ENCODE results near the gene RNF144B. TPM values are rescaled to one million over a fixed set of nuclear protein-coding genes. Genes with fewer than 3 reads are reported as not detected.

The RNF144B gene
- total and polyA plus RNA-seq, 2 of the 8 experiments (the other 6 are each of a cell fraction or from before 2014, with no cell fraction given), result 1.8 to 11.2 TPM

GRCh38 chr6:18463429-18463828 is 76.3 kb downstream of the RNF144B start:
- H3K79me2 ChIP-seq (ENCODE audit: control insufficient read depth in 1 of 2, insufficient read depth in 2 of 2, low read length in 2 of 2), result no peaks in the 10 kb centered on the region
- FAIRE-seq, result no peak
- H3K36me3 ChIP-seq (ENCODE audit: control insufficient read depth in 2 of 4, insufficient read depth in 4 of 4, low read length in 3 of 4), result peaks cover 0 to 7% (median 0%) of the 10 kb centered on the region in 4 experiments; a peak in 1 of 8 replicates
- H2BK20ac ChIP-seq (ENCODE audit: low read length), result no peak overlapping the region
- no peak overlapping the region for H2BK120ac ChIP-seq (replicated peaks; ENCODE audit: low read depth, low read length)
- H3K14ac ChIP-seq (ENCODE audit: insufficient read length), result no peak overlapping the region
- no peaks in the 10 kb centered on the region for H3K4me1 ChIP-seq (replicated peaks in 1 of 4; ENCODE audit: control insufficient read depth in 3 of 4, insufficient read depth in 4 of 4, low read length in 3 of 4)
- H3K4me3 ChIP-seq (ENCODE audit: extremely low read depth in 1 of 4, insufficient read depth in 2 of 4, low read depth in 3 of 4, low read length in 4 of 4), result no peak overlapping the region
- POLR2A ChIA-PET (ENCODE audit: partially characterized antibody), result no interaction called here
- no peaks in the 10 kb centered on the region for H4K20me1 ChIP-seq (replicated peaks in 1 of 2; ENCODE audit: control insufficient read depth in 1 of 2, insufficient read depth in 2 of 2, low read length in 2 of 2)
- H2BK12ac ChIP-seq (ENCODE audit: low read depth, low read length), result no peak overlapping the region
- no peak overlapping the region for H2AK5ac ChIP-seq (ENCODE audit: low read depth, low read length)
- H3K23ac ChIP-seq (ENCODE audit: insufficient read length), result no peak overlapping the region
- no peak overlapping the region for H4K8ac ChIP-seq (ENCODE audit: extremely low read depth, insufficient read depth, low read length)
- WGBS, 2 experiments (ENCODE audit: extremely low coverage in 1 of 2, insufficient coverage in 1 of 2, insufficient read length in 1 of 2, insufficient replicate concordance in 2 of 2, low coverage in 1 of 2, low lambda C conversion rate in 2 of 2, missing lambda C conversion rate in 1 of 2), result 71% methylated on average over 3 of the region's 3 CpGs; no CpG with 5 or more reads in 1 of the 2 experiments
- no peaks in the 10 kb centered on the region for H3K79me1 ChIP-seq (ENCODE audit: low read depth, low read length)
- H2AFZ ChIP-seq (ENCODE audit: low read length), result no peak overlapping the region
- no peaks in the 10 kb centered on the region for H3K27me3 ChIP-seq (replicated peaks in 1 of 4; ENCODE audit: control insufficient read depth in 3 of 4, extremely low read depth in 1 of 4, insufficient read depth in 3 of 4, low read length in 3 of 4)
- H3K27ac ChIP-seq (ENCODE audit: low read depth, low read length), result no peak overlapping the region
- TF ChIP-seq JUN (IDR thresholded peaks at IDR 0.05; ENCODE audit: low read depth, low read length) (no peak), SP2 (IDR thresholded peaks at IDR 0.05; ENCODE audit: low read length) (no peak), JUND (IDR thresholded peaks at IDR 0.05; ENCODE audit: low read length) (no peak), RNF2 (IDR thresholded peaks at IDR 0.05; ENCODE audit: borderline replicate concordance, low read depth, low read length, missing control alignments, poor library complexity, severe bottlenecking) (no peak), ATF2 (IDR thresholded peaks at IDR 0.05; ENCODE audit: low read length) (no peak), SRF (IDR thresholded peaks at IDR 0.05; ENCODE audit: low read depth, low read length) (no peak), CREB1 (IDR thresholded peaks at IDR 0.05) (no peak), E2F6 (IDR thresholded peaks at IDR 0.05) (no peak), NRF1 (IDR thresholded peaks at IDR 0.05; ENCODE audit: low read depth, low read length) (no peak), TAF1 (IDR thresholded peaks at IDR 0.05; ENCODE audit: low read depth, low read length) (no peak)
- H4K5ac ChIP-seq (ENCODE audit: insufficient read length, low read depth, low read length), result no peak overlapping the region
- DNase-seq (ENCODE audit: low read depth in 1 of 2, low spot score in 2 of 2), result no peak
- H2BK5ac ChIP-seq (ENCODE audit: low read depth, low read length), result no peak overlapping the region
- H4K91ac ChIP-seq (replicated peaks; ENCODE audit: insufficient read length, low read length), result no peak overlapping the region
- H3K9me3 ChIP-seq (ENCODE audit: insufficient read depth in 2 of 2, low read depth in 1 of 2, low read length in 1 of 2), result peaks cover 0 to 7% of the 10 kb centered on the region in 2 experiments; a peak in 1 of 4 replicates
- H3K23me2 ChIP-seq (ENCODE audit: low read depth, low read length), result no peaks in the 10 kb centered on the region
- peak overlapping the region; percentile 32 for H3K4ac ChIP-seq (replicated peaks; ENCODE audit: insufficient read length, low read depth, low read length)
- H2BK15ac ChIP-seq (ENCODE audit: low read length), result no peak overlapping the region
- H3K9ac ChIP-seq (replicated peaks in 1 of 4; ENCODE audit: extremely low read depth in 1 of 4, low read depth in 3 of 4, low read length in 3 of 4), result no peak overlapping the region
- CTCF ChIA-PET (ENCODE audit: partially characterized antibody), result interaction anchor here (1.0 to 1.9 kb wide), 2 partner anchors 10 to 14 kb away, joined by 3 to 5 read pairs; no protein-coding TSS in a partner anchor
- no peak overlapping the region for H3K56ac ChIP-seq (replicated peaks; ENCODE audit: insufficient read length, low read depth, low read length)
- no peak overlapping the region for H3K18ac ChIP-seq (ENCODE audit: extremely low read depth, low read length)
- no peak overlapping the region for H3K4me2 ChIP-seq (ENCODE audit: insufficient read depth in 1 of 2, low read depth in 2 of 2, low read length in 2 of 2)

Measured in H1 (cell line).